AG04450 (cell line): Measurements from ENCODE around the gene SPCS2. TPM values are rescaled to one million over a fixed set of nuclear protein-coding genes. Genes with fewer than 3 reads are reported as not detected.
A peak's percentile ranks its signal among the peaks of the same experiment; 100 is the strongest.

Experiments
- CTCF ChIA-PET: fragments of 300-600, 350-600 bp; formaldehyde crosslinking; extraction: SDS; loops from one replicate; lab custom pipeline; 2022; ENCODE audit warnings: antibody characterized with exemption, inconsistent platforms; lab: Charles Lee
- POLR2A ChIA-PET: fragments of 350-600 bp; formaldehyde crosslinking; extraction: SDS; loops from one replicate; lab custom pipeline; 2021; ENCODE audit warnings: antibody characterized with exemption, inconsistent platforms; lab: Yijun Ruan, JAX
- DNase-seq: peaks from one replicate; pipeline ENCODE4 v3.0.0-alpha.2; 2011; ENCODE audit warnings: low read depth, low spot score
- H3K27ac ChIP-seq: one replicate; pipeline ENCODE4 v1.5.1; 2012; ENCODE audit warnings: low read depth, low read length, control low read depth
- H3K27me3 ChIP-seq: one replicate; pipeline ENCODE4 v1.6.0; 2012; ENCODE audit warnings: low read length; ENCODE audit not compliant: control insufficient read depth, insufficient read depth
- H3K4me3 ChIP-seq: 2 replicates; pipeline ENCODE4 v1.5.1; 2011; ENCODE audit warnings: mild to moderate bottlenecking, low read depth, low read length, control low read depth
- H3K9me3 ChIP-seq: 2 replicates; pipeline ENCODE4 v1.5.1; 2012; ENCODE audit warnings: low read length; ENCODE audit not compliant: control insufficient read depth, insufficient read depth
- CTCF ChIP-seq: IDR thresholded peaks from 2 replicates; pipeline ENCODE4 v1.5.1; 2011; ENCODE audit warnings: low read depth, low read length, control low read depth, inconsistent platforms
- polyA plus RNA-seq: library from polyadenylated mRNA; depleted of rRNA; stranded (reverse); fragments of >200 nt; gene quantifications from 2 replicates; pipeline ENCODE4 v1.2.3, GENCODE V29; 2011

The SPCS2 gene
- polyA plus RNA-seq, 1 experiment = 195 TPM

- ChIA-PET POLR2A (interaction anchor here (1.5 kb wide), 1 partner anchor 59 kb away, joined by 6 read pairs; the partner anchor contains the start of gene NEU3), CTCF (interaction anchor here (0.6 to 8.5 kb wide), 34 partner anchors 8 to 319 kb away, joined by 3 to 97 read pairs (median 5); partner anchors contain the start of genes NEU3 and TPBGL)
- peak; percentile 91 for TF ChIP-seq CTCF
- Histone ChIP-seq H3K27me3 (no peaks in the 10 kb centered on the region), H3K4me3 (no peak overlapping the region), H3K9me3 (no peaks in the 10 kb centered on the region), H3K27ac (no peak overlapping the region)
- peak; percentile 87 for DNase-seq
Measured at GRCh38 chr11:74929431-74930363, 19.4 kb upstream of the SPCS2 start.

- Histone ChIP-seq H3K9me3 (no peaks in the 10 kb centered on the region), H3K4me3 (no peak overlapping the region), H3K27ac (peak overlapping the region; percentile 59), H3K27me3 (no peaks in the 10 kb centered on the region)
- ChIA-PET POLR2A (interaction anchor here (0.6 to 1.4 kb wide), 3 partner anchors 11 to 183 kb away, joined by 3 to 5 read pairs (median 3); partner anchors contain the start of gene NEU3), CTCF (interaction anchor here (0.5 to 8.5 kb wide), 8 partner anchors 9 to 317 kb away, joined by 3 to 97 read pairs (median 9); no protein-coding TSS in a partner anchor)
- TF ChIP-seq CTCF = no peak
- peak; percentile 32 for DNase-seq
Measured at GRCh38 chr11:74932169-74932568, 16.9 kb upstream of the SPCS2 start.

GRCh38 chr11:74932797-74933196, 16.3 kb upstream of the SPCS2 start:
- peak overlapping the region; percentile 59 for H3K27ac ChIP-seq

GRCh38 chr11:74933765-74934164, 15.3 kb upstream of the SPCS2 start:
- Histone ChIP-seq H3K4me3 (no peak overlapping the region), H3K27ac (no peak overlapping the region), H3K9me3 (no peaks in the 10 kb centered on the region), H3K27me3 (no peaks in the 10 kb centered on the region)
- TF ChIP-seq CTCF = no peak
- no peak for DNase-seq
- POLR2A ChIA-PET = no interaction called here
- CTCF ChIA-PET = interaction anchor here (0.7 to 7.2 kb wide), 4 partner anchors 8 to 315 kb away, joined by 3 to 71 read pairs (median 6); no protein-coding TSS in a partner anchor

More at GRCh38 chr11:74932797-74933196, 16.3 kb upstream of the SPCS2 start:
- Histone ChIP-seq H3K4me3 (no peak overlapping the region), H3K27me3 (no peaks in the 10 kb centered on the region), H3K9me3 (no peaks in the 10 kb centered on the region)
- DNase-seq = peak; percentile 59
- ChIA-PET POLR2A (interaction anchor here (1.3 to 1.4 kb wide), 2 partner anchors 11 to 56 kb away, joined by 3 to 5 read pairs; partner anchors contain the start of gene NEU3), CTCF (interaction anchor here (1.1 to 8.5 kb wide), 5 partner anchors 9 to 316 kb away, joined by 4 to 97 read pairs (median 16); no protein-coding TSS in a partner anchor)
- no peak for TF ChIP-seq CTCF
